Colonic mucosa (tissue), 4 donors: Measurements from ENCODE around the gene BNIP2. TPM values are rescaled to one million over a fixed set of nuclear protein-coding genes. Genes with fewer than 3 reads are reported as not detected.

Experiments used
- DNase-seq: peaks from one replicate; pipeline ENCODE4 v3.0.0-alpha.2; 2020
- H3K27ac ChIP-seq: fragments of 200-600 bp; one replicate; pipeline ENCODE4 v1.8.0; 2021
- H3K27me3 ChIP-seq: fragments of 200-600 bp; one replicate; pipeline ENCODE4 v1.8.0; 2021
- H3K36me3 ChIP-seq: fragments of 200-600 bp; one replicate; pipeline ENCODE4 v1.8.0; 2021
- H3K4me1 ChIP-seq: fragments of 200-600 bp; one replicate; pipeline ENCODE4 v1.8.0; 2021; ENCODE audit warnings: mild to moderate bottlenecking
- H3K4me3 ChIP-seq: fragments of 200-600 bp; one replicate; pipeline ENCODE4 v1.8.0; 2021
- H3K9ac ChIP-seq, 2 donors: one replicate each; pipeline ENCODE4 v1.7.0; 2013; ENCODE audit warnings: control low read depth in 2 of 2, low read depth in 2 of 2, low read length in 2 of 2
- H3K9me3 ChIP-seq: fragments of 200-600 bp; one replicate; pipeline ENCODE4 v1.8.0; 2021
- CTCF ChIP-seq: fragments of 200-600 bp; IDR thresholded peaks from one replicate; pipeline ENCODE4 v1.8.0; 2022; ENCODE audit warnings: antibody characterized with exemption, mild to moderate bottlenecking
- intact Hi-C: fragments of 100-400 bp; cut with DNase I; formaldehyde crosslinking; loops from one replicate; pipeline ENCODE4 v1.14.1; 2022
- total RNA-seq, 2 donors: library from RNA; stranded (reverse); fragmentation: NEBNext Ultra II Directional in 1 of 2; extraction: Animal tissue kit (Norgen Biotek cat#: 25700) in 1 of 2; gene quantifications; one replicate each; pipeline ENCODE4 v1.2.1, GENCODE V29; 2021
- donor health status: healthy.
- donor health status: DM: no; HTN: no; CAD: no.
- donor health status: DM: no; HTN: no; CAD: no.

The BNIP2 gene
- total RNA-seq, 2 donors from 2014 or later = 30.1 to 56.1 TPM

- DNase-seq = no peak
- H3K27ac ChIP-seq = no peak overlapping the region
- H3K4me1 ChIP-seq = no peaks in the 10 kb centered on the region
- no peaks in the 10 kb centered on the region for H3K9me3 ChIP-seq
- TF ChIP-seq CTCF = no peak
- H3K9ac ChIP-seq = no peak overlapping the region
- H3K27me3 ChIP-seq = no peaks in the 10 kb centered on the region
- H3K4me3 ChIP-seq = no peak overlapping the region
- intact Hi-C loops = loop anchor here (10.0 kb wide), 1 partner anchor 628 kb away; no protein-coding TSS in a partner anchor
- H3K36me3 ChIP-seq = no peaks in the 10 kb centered on the region
These were observed 7.2 kb upstream of the BNIP2 start for GRCh38 chr15:59696332-59696731.

GRCh38 chr15:59694779-59695178, 5.7 kb upstream of the BNIP2 start:
- TF ChIP-seq CTCF = no peak
- Histone ChIP-seq H3K9me3 (no peaks in the 10 kb centered on the region), H3K36me3 (no peaks in the 10 kb centered on the region), H3K27ac (no peak overlapping the region), H3K4me3 (no peak overlapping the region), H3K4me1 (no peaks in the 10 kb centered on the region), H3K9ac (no peak overlapping the region), H3K27me3 (no peaks in the 10 kb centered on the region)
- intact Hi-C loops = loop anchor here (5.0 to 10.0 kb wide), 2 partner anchors 488 to 630 kb away; no protein-coding TSS in a partner anchor
- DNase-seq = no peak

GRCh38 chr15:59691194-59691805, 2.2 kb upstream of the BNIP2 start:
- Histone ChIP-seq H3K9ac (no peak overlapping the region), H3K9me3 (no peaks in the 10 kb centered on the region), H3K4me1 (peaks cover 2% of the 10 kb centered on the region), H3K4me3 (no peak overlapping the region), H3K36me3 (no peaks in the 10 kb centered on the region), H3K27me3 (no peaks in the 10 kb centered on the region), H3K27ac (no peak overlapping the region)
- intact Hi-C loops = loop anchor here (5.0 to 10.0 kb wide), 2 partner anchors 491 to 634 kb away; no protein-coding TSS in a partner anchor
- peak; percentile 75 for TF ChIP-seq CTCF
- DNase-seq = peak; percentile 55

GRCh38 chr15:59689626-59690236, 611 bp upstream of the BNIP2 start:
- intact Hi-C loops = loop anchor here (5.0 to 10.0 kb wide), 2 partner anchors 493 to 635 kb away; no protein-coding TSS in a partner anchor
- peak overlapping the region; percentile 64 to 98 for H3K9ac ChIP-seq
- H3K4me1 ChIP-seq = peaks cover 8% of the 10 kb centered on the region
- no peaks in the 10 kb centered on the region for H3K36me3 ChIP-seq
- H3K27me3 ChIP-seq = no peaks in the 10 kb centered on the region
- peak overlapping the region; percentile 100 for H3K27ac ChIP-seq
- H3K9me3 ChIP-seq = no peaks in the 10 kb centered on the region
- no peak for TF ChIP-seq CTCF
- H3K4me3 ChIP-seq = peak overlapping the region; percentile 78
- DNase-seq = peak; percentile 94

GRCh38 chr15:59688423-59688781, 718 bp downstream of the BNIP2 start:
- Histone ChIP-seq H3K9ac (peak overlapping the region; percentile 98 to 99), H3K27me3 (no peaks in the 10 kb centered on the region), H3K27ac (peak overlapping the region; percentile 100), H3K4me1 (peaks cover 8% of the 10 kb centered on the region), H3K9me3 (no peaks in the 10 kb centered on the region), H3K36me3 (no peaks in the 10 kb centered on the region), H3K4me3 (peak overlapping the region; percentile 78)
- TF ChIP-seq CTCF = no peak
- no peak for DNase-seq
- intact Hi-C loops = no loop called here
